ENCODE measurements around the gene GAREM2.

GRCh38 chr2:26126074-26126473 lies 46.8 kb upstream of the GAREM2 start:
- TF ChIP-seq, protein P1, sequence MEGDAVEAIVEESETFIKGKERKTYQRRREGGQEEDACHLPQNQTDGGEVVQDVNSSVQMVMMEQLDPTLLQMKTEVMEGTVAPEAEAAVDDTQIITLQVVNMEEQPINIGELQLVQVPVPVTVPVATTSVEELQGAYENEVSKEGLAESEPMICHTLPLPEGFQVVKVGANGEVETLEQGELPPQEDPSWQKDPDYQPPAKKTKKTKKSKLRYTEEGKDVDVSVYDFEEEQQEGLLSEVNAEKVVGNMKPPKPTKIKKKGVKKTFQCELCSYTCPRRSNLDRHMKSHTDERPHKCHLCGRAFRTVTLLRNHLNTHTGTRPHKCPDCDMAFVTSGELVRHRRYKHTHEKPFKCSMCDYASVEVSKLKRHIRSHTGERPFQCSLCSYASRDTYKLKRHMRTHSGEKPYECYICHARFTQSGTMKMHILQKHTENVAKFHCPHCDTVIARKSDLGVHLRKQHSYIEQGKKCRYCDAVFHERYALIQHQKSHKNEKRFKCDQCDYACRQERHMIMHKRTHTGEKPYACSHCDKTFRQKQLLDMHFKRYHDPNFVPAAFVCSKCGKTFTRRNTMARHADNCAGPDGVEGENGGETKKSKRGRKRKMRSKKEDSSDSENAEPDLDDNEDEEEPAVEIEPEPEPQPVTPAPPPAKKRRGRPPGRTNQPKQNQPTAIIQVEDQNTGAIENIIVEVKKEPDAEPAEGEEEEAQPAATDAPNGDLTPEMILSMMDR (IDR thresholded peaks at IDR 0.05; ENCODE audit: insufficient read depth, low read length): no peak
- TF ChIP-seq, protein P2, sequence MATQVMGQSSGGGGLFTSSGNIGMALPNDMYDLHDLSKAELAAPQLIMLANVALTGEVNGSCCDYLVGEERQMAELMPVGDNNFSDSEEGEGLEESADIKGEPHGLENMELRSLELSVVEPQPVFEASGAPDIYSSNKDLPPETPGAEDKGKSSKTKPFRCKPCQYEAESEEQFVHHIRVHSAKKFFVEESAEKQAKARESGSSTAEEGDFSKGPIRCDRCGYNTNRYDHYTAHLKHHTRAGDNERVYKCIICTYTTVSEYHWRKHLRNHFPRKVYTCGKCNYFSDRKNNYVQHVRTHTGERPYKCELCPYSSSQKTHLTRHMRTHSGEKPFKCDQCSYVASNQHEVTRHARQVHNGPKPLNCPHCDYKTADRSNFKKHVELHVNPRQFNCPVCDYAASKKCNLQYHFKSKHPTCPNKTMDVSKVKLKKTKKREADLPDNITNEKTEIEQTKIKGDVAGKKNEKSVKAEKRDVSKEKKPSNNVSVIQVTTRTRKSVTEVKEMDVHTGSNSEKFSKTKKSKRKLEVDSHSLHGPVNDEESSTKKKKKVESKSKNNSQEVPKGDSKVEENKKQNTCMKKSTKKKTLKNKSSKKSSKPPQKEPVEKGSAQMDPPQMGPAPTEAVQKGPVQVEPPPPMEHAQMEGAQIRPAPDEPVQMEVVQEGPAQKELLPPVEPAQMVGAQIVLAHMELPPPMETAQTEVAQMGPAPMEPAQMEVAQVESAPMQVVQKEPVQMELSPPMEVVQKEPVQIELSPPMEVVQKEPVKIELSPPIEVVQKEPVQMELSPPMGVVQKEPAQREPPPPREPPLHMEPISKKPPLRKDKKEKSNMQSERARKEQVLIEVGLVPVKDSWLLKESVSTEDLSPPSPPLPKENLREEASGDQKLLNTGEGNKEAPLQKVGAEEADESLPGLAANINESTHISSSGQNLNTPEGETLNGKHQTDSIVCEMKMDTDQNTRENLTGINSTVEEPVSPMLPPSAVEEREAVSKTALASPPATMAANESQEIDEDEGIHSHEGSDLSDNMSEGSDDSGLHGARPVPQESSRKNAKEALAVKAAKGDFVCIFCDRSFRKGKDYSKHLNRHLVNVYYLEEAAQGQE (IDR thresholded peaks at IDR 0.05; ENCODE audit: insufficient replicate concordance, low read depth): no peak
- TF ChIP-seq POLR2AphosphoS5 (IDR thresholded peaks at IDR 0.05; ENCODE audit: low read depth): no peak
- no peak for TF ChIP-seq SPI1 (IDR thresholded peaks at IDR 0.05; ENCODE audit: borderline replicate concordance, low read depth)
